Stimulated activated CD8-positive, alpha-beta memory T cell treated with anti-CD3 and anti-CD28 coated beads, Interleukin-4, amount 100 ng/mL, for 48 hours (primary cell): ENCODE data around the gene BSCL2.
"Not testable (repeated sequence)": the region's sequence is repeated elsewhere in the genome, so short reads cannot be mapped to it uniquely, and the experiment has no call there.

Experiments used
- DNase-seq: peaks from one replicate; pipeline ENCODE4 v3.0.0-alpha.2; 2020

BSCL2 gene

DNA sequence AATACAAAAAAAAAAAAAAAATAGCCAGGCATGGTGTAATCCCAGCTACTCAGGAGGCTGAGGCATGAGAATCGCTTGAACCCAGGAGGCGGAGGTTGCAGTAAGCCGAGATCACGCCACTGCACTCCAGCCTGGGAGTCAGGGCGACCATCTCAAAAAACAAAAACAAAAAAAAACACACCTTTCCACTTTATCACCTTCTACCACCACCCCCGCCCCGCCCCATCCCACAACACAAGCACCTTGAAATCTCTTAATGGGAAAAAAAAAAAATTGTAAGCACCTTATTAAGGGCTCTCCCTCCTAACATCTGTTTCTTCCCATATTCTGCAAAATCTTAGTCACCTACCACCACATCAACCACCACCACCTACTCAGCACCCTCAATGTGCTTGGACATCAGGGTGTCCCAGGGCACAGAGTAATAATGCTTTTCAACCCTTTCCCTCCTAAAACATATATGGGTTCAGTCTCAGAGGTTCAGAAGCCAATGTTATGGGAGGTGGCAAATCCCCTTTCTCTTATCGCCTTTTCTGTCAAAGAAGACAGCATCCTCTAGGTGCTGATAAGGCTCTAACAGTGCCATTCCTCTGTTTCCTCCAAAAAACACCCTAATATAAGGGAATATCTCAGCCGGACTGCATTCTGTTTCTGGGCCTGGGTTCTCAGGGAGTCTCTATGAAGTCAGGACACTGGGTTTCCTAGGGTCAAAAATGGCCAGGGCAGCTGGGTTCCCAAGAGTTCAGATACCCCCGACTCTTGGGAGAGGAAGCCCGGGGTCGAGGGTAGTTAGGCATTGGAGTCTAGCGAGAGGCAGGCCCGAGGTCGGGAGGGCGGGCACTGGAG is 54.8 kb downstream of the BSCL2 start:
- DNase-seq = peak; percentile 44

DNA sequence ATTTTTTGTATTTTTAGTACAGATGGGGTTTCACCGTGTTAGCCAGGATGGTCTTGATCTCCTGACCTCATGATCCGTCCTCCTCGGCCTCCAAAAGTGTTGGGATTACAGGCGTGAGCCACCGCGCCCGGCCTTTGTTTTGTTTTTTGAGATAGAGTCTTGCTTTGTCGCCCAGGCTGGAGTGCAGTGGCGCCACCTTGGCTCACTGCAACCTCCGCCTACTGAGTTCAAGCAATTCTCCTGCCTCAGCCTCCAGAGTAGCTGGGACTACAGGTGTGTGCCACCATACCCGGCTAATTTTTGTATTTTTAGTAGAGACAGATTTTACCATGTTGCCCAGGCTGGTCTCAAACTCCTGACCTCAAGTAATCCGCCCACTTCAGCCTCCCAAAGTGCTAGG is 56.9 kb downstream of the BSCL2 start:
- DNase-seq = not testable (repeated sequence)

DNA sequence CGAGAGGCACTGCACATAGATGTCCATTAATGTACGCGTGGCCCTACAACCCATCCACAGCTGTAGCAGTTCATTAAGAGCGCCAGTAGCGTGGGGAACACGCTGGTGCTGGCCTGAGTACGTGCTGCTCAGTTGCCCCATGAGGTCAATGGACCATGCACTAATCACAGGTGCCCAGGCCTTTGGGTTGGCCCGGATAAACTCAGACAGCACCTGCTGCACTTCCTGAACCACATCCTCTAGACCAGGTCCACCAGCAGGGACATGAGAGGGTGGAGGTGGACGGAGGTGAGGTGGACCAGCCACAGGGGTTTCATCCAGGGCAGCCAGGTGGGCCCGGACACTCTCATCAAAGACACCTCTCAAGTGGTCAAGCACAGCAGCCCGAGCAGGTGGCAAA is 57.7 kb downstream of the BSCL2 start:
- no peak for DNase-seq

DNA sequence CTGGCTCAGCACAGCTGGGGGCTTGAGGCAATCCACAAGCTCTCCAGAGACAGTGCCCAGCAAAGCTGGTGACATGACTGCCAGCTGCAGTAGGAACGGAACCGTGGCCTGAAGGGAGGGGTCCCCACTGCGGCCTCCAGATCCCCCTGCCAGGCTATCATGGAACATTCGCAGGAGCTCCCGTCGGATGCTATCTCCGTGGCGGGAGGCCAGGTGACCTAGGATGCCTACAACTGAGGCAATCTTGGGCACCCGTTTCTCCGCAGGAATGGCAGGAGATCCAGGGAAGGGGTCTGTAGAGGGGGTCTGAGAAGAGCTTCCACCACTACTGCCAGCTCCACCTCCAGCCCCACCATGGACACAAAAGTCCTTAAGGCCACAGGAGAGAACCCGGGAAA is 58.3 kb downstream of the BSCL2 start:
- no peak for DNase-seq

DNA sequence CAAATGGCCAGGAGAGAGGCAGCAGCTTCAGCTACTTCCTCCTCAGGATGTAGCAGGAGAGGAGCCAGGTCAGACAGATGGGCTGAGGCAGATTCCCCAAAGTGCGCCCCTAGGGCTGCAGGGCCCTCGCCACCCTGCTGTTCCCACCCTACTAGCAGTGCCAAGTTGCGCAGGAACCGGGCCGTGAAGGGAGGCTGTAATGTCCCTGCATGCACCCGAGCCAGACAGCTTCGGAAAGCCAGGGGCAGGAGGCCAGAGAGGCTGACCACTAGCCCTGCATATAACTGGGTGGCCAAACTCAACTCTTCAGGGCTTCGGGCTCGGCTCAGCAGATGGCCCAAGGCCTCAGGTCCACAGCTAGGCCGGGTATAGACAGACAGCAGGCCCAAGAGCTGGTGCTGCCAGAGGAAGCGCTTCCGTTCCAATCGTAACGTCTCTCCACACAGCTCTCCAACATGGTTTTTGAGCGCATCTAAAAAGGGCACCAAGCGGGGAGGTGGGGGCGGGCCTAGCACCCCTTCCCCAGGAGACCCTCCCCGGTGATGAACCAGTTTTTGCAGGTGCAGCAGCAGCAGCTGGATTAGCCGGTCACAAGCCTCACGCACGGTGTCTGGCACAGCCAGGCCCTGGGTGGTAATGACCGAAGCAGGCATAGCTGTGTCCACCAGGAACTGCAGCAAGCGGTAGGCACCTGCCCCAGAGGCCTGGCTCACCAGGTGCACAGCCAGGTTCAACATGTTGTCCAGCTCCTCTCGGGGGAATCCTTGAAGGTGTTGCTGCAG is 58.8 kb downstream of the BSCL2 start:
- DNase-seq = no peak

DNA sequence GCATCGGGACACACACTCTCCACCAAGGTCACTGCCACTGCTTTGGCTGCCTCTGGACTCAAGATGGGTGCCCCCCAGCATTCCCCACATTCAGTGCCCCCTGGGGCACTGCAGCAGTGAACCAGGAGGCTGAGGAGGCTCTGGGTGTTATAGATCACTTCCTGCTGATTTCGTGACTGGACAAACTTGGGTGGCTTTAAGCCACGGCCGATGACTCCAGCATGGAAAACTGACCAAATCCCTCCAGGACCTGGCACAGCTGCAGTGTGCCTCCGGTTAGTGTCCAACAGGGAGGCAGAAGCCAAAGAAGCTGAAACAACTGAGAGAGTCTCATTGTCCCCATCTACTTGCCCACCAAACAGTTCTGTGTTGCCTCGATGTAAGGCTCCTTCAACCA is 59.6 kb downstream of the BSCL2 start:
- no peak for DNase-seq

DNA sequence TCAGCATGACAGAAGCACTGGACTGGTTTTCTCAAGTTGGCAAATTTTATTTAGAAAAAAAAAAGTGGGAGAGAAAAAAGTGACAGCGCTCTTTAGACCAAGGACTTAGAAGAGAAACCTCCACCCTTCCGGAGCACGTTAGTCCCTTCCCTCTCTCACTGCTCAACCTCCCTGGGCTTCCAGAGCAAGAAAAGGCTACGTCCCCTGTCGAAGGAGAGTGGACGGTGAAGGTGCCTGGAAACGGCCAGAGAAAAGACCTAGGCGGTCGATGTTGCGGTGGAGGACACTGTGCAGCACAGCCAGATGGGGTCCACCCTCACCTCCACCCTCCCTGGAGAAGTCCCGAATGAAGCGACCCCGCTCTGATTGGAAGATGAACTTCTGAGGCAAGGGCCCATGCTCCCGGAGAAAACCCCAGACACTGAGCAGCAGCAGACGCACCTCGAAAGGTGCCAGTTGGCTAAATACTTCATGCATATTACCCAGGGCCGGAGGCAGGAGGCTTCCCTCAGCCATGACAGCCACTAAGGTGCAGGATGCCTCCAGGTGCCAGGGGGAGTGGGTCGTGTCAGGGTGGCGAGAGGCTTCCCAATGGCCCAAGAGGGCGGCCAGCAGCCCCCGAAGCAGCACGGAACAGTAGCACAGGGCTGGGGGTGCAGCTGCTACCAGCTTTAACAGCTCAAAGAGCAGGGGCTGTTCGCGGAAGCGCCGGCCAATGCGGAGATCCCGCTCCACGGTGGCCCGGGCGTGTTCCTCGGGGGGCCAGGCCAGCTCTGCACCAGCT is 60.2 kb downstream of the BSCL2 start:
- no peak for DNase-seq

DNA sequence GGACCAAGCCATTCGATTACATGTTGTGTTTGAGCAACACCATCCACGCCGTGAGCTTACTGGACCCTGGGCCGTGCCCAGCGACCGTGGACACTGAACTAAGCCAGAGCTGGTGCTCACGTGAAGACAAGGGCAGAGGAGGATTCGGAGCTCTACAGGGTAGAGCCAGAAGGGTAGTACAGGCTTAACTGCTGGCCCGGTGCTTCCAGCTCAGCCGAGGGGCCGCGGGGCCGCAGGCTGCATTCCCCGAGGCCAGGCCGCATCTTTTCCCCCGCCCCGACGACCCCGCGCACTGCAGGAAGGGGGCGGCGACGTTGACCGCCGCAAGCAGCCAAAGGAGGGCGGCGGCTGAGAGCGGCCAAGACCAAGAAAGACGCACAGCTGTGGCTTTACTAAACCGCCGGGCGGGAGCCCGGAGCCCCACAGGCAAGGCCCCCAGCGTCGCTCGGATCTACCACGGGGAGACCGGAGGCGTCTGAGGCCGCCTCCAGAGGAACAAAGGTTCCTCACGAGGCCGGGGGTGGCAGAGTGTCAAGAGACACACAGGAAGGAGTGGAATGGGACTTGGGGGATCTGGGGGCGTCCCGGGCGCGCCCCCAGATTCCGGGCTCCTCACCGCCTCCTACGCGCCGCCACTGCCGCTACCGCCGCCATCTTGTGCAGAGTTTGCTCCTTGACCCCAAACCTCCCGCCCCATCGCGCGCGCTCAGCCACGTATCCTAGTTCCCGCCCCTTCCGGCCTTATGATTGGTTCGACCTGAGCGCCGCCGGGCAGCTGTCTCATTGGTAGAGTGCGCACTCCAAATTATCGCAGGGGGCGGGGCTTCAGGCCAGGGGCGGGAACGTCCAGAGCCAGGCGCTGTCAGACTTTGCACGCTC is 61.0 kb downstream of the BSCL2 start, which contains the start of gene GANAB:
TSS of gene GANAB (minus strand) at position 668 of the 879 bp plus-strand sequence. CDS start at position 654, 14 bp downstream.
- DNase-seq = peak; percentile 99

DNA sequence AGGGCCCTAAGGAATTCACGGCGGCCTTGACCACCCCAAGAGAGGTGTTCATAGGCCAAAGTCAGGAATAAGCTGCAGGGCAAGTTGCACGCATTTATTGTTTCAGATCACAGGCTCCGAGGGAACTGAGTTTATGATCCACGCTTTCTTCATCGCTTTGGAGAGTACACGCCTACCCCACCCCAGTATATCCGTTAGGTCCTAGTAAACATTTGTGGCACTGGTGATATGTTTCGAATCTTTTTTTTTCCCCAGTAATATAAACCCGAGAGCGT is 61.6 kb downstream of the BSCL2 start:
- DNase-seq = no peak

DNA sequence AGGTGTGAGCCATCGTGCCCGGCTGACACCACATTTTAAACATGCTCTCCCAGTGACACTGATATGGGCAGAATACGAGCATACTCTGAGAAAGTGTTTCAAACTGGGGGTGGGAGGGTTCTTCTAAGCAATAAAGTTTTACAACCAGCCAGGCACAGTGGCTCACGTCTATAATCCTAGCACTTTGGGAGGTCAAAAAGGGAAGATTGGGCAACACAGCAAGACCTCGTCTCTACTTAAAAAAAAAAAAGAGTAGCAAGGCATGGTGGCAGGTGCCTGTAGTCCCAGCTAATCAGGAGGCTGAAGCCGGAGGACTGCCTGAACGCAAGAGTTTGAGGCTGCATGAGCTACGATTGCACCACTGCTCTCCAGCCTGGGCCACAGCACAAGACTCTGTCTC is 63.0 kb downstream of the BSCL2 start:
- no peak for DNase-seq
